CD4-positive, alpha-beta T cell (primary cell): Measurements from ENCODE around the gene RAE1. TPM values are rescaled to one million over a fixed set of nuclear protein-coding genes. Genes with fewer than 3 reads are reported as not detected.

Source experiments
- ATAC-seq: fragments of 200-7000 bp; cut with Tn5 transposase; one replicate; pipeline ENCODE4 v1.10.0; 2022; ENCODE audit warnings: mild to moderate bottlenecking; ENCODE audit not compliant: poor library complexity
- CTCF ChIA-PET: fragments of 350-600 bp; sonication (Branson Sonifier 250); formaldehyde crosslinking; loops from one replicate; lab custom pipeline; 2021; ENCODE audit warnings: antibody characterized with exemption, inconsistent platforms; lab: Charles Lee
- POLR2A ChIA-PET: fragments of 350-600 bp; sonication (Branson Sonifier 250); formaldehyde crosslinking; loops from one replicate; lab custom pipeline; 2021; ENCODE audit warnings: antibody characterized with exemption, inconsistent platforms; lab: Charles Lee
- DNase-seq, 14 experiments: peaks; one replicate each; pipeline ENCODE4 v3.0.0-alpha.2; 2013 to 2020; ENCODE audit warnings: mixed read lengths in 2 of 14
- H3K27ac ChIP-seq, 2 donors: one replicate each; pipeline versions ENCODE4 v1.5.1 to v1.7.0; 2013; ENCODE audit warnings: low read length in 2 of 2, low read depth in 1 of 2, mild to moderate bottlenecking in 1 of 2
- H3K27me3 ChIP-seq, 2 experiments: 1 replicate in 1 of 2; 2 replicates in 1 of 2; pipeline versions ENCODE4 v1.6.1 to v1.7.0; 2013; ENCODE audit warnings: low read length in 2 of 2, control low read depth in 1 of 2, mild to moderate bottlenecking in 1 of 2, moderate library complexity in 1 of 2; ENCODE audit not compliant: insufficient read depth in 2 of 2, control insufficient read depth in 1 of 2
- H3K36me3 ChIP-seq: one replicate; pipeline ENCODE4 v1.6.1; 2013; ENCODE audit warnings: low read length, control low read depth; ENCODE audit not compliant: insufficient read depth
- H3K4me1 ChIP-seq: one replicate; pipeline ENCODE4 v1.6.1; 2013; ENCODE audit warnings: low read length, control low read depth; ENCODE audit not compliant: insufficient read depth
- H3K4me3 ChIP-seq: one replicate; pipeline ENCODE4 v1.5.1; 2013; ENCODE audit warnings: mild to moderate bottlenecking, low read length, moderate library complexity
- H3K9me3 ChIP-seq, 2 experiments: 1 replicate in 1 of 2; 2 replicates in 1 of 2; pipeline versions ENCODE4 v1.6.1 to v1.7.0; 2013; ENCODE audit warnings: low read length in 2 of 2, mild to moderate bottlenecking in 2 of 2, control low read depth in 1 of 2, moderate library complexity in 1 of 2; ENCODE audit not compliant: control insufficient read depth in 1 of 2, insufficient read depth in 1 of 2
- H3K27ac Mint-ChIP-seq: one replicate; pipeline ENCODE4 v1.8.0; 2020; ENCODE audit warnings: mixed read lengths
- H3K27me3 Mint-ChIP-seq: one replicate; pipeline ENCODE4 v1.8.0; 2021; ENCODE audit warnings: mixed read lengths
- H3K36me3 Mint-ChIP-seq: one replicate; pipeline ENCODE4 v1.8.0; 2021; ENCODE audit warnings: low read depth, mixed read lengths
- H3K4me1 Mint-ChIP-seq: one replicate; pipeline ENCODE4 v1.8.0; 2021; ENCODE audit warnings: low read depth, mixed read lengths
- H3K4me3 Mint-ChIP-seq: one replicate; pipeline ENCODE4 v1.8.0; 2020; ENCODE audit warnings: mild to moderate bottlenecking, mixed read lengths
- H3K9me3 Mint-ChIP-seq: one replicate; pipeline ENCODE4 v1.8.0; 2020; ENCODE audit warnings: mixed read lengths
- intact Hi-C, 2 experiments: fragments of 100-400 bp; cut with DNase I in 1 of 2; cut with micrococcal nuclease in 1 of 2; formaldehyde crosslinking; loops; one replicate each; pipeline versions ENCODE4 v1.15.1 to v1.9.0; 2023 to 2025; cut with DNase I, micrococcal nuclease
- total RNA-seq, 174 experiments: library from RNA in 2 of 174; stranded (reverse) in 2 of 174; gene quantifications; one replicate each; pipeline ENCODE4 v1.2.3 and lab custom pipeline; 2021 to 2026
- TF ChIP-seq, protein P1 (sequence below): fragments of 200-600 bp; IDR thresholded peaks from one replicate; pipeline ENCODE4 v1.8.0; 2022; ENCODE audit warnings: antibody characterized with exemption, mild to moderate bottlenecking

The RAE1 gene
- total RNA-seq, 2 experiments from 2014 or later: 58.8 to 60.7 TPM

DNA sequence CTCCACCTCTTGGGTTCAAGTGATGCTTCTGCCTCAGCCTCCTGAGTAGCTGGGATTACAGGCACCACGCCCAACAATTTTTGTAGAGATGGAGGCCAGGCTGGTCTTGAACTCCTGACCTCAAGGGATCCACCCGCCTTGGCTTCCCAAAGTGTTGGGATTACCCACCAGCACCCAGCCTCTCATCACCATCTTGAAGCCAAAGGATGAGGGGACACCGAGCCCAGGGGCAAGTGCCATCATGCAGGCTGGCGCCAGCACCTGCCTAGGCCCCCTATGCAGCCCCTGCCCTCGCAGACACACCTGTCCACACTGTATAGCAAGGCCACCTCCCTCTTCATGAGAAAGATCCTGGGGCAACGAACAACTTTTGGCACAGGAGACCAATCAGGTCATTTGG, 34.9 kb downstream of the RAE1 start:
- no peak overlapping the region for H3K4me3 Mint-ChIP-seq
- Histone ChIP-seq H3K4me3 (no peak overlapping the region), H3K27me3 (no peaks in the 10 kb centered on the region), H3K36me3 (peaks cover 8% of the 10 kb centered on the region), H3K9me3 (no peaks in the 10 kb centered on the region), H3K27ac (no peak overlapping the region), H3K4me1 (peaks cover 37% of the 10 kb centered on the region)
- H3K27ac Mint-ChIP-seq: no peak overlapping the region
- intact Hi-C loops: loop anchor here in 1 of 2 experiments (10.0 kb wide), 1 partner anchor 819 kb away; no protein-coding TSS in a partner anchor
- H3K4me1 Mint-ChIP-seq: peaks cover 31% of the 10 kb centered on the region
- ATAC-seq (no peak), DNase-seq (no peak)
- H3K9me3 Mint-ChIP-seq: no peaks in the 10 kb centered on the region
- H3K36me3 Mint-ChIP-seq: peaks cover 44% of the 10 kb centered on the region
- H3K27me3 Mint-ChIP-seq: no peaks in the 10 kb centered on the region
- ChIA-PET POLR2A (no interaction called here), CTCF (interaction anchor here (0.7 kb wide), 1 partner anchor 12 kb away, joined by 3 read pairs; no protein-coding TSS in a partner anchor)
- TF ChIP-seq, protein P1, sequence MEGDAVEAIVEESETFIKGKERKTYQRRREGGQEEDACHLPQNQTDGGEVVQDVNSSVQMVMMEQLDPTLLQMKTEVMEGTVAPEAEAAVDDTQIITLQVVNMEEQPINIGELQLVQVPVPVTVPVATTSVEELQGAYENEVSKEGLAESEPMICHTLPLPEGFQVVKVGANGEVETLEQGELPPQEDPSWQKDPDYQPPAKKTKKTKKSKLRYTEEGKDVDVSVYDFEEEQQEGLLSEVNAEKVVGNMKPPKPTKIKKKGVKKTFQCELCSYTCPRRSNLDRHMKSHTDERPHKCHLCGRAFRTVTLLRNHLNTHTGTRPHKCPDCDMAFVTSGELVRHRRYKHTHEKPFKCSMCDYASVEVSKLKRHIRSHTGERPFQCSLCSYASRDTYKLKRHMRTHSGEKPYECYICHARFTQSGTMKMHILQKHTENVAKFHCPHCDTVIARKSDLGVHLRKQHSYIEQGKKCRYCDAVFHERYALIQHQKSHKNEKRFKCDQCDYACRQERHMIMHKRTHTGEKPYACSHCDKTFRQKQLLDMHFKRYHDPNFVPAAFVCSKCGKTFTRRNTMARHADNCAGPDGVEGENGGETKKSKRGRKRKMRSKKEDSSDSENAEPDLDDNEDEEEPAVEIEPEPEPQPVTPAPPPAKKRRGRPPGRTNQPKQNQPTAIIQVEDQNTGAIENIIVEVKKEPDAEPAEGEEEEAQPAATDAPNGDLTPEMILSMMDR: no peak

GRCh38 chr20:57386762-57387161, 35.7 kb downstream of the RAE1 start:
- Mint-ChIP-seq H3K4me1 (peaks cover 27% of the 10 kb centered on the region), H3K27ac (no peak overlapping the region), H3K9me3 (no peaks in the 10 kb centered on the region), H3K4me3 (peak overlapping the region; percentile 15), H3K27me3 (no peaks in the 10 kb centered on the region), H3K36me3 (peaks cover 42% of the 10 kb centered on the region)
- intact Hi-C loops: loop anchor here in 1 of 2 experiments (10.0 kb wide), 1 partner anchor 818 kb away; no protein-coding TSS in a partner anchor
- ATAC-seq (no peak), DNase-seq (no peak)
- H3K36me3 ChIP-seq: peaks cover 7% of the 10 kb centered on the region
- ChIA-PET CTCF (no interaction called here), POLR2A (interaction anchor here (1.1 kb wide), 1 partner anchor 233 kb away, joined by 3 read pairs; the partner anchor contains the start of gene ZBP1)
- TF ChIP-seq, protein P1: no peak
- H3K4me1 ChIP-seq: peaks cover 34% of the 10 kb centered on the region
- no peaks in the 10 kb centered on the region for H3K9me3 ChIP-seq
- H3K27me3 ChIP-seq: no peaks in the 10 kb centered on the region
- H3K27ac ChIP-seq: no peak overlapping the region
- no peak overlapping the region for H3K4me3 ChIP-seq

- Histone ChIP-seq H3K9me3 (no peaks in the 10 kb centered on the region), H3K27me3 (no peaks in the 10 kb centered on the region), H3K4me1 (peaks cover 34% of the 10 kb centered on the region), H3K4me3 (no peak overlapping the region), H3K36me3 (peaks cover 7% of the 10 kb centered on the region), H3K27ac (no peak overlapping the region)
- peaks cover 42% of the 10 kb centered on the region for H3K36me3 Mint-ChIP-seq
- TF ChIP-seq, protein P1: no peak
- H3K4me3 Mint-ChIP-seq: no peak overlapping the region
- H3K4me1 Mint-ChIP-seq: peaks cover 21% of the 10 kb centered on the region
- ChIA-PET CTCF (no interaction called here), POLR2A (interaction anchor here (1.1 to 6.3 kb wide), 2 partner anchors 13 to 232 kb away, joined by 3 to 132 read pairs; partner anchors contain the start of gene ZBP1)
- no peak overlapping the region for H3K27ac Mint-ChIP-seq
- peak in 1 of 14 experiments; percentile 29 for DNase-seq
- H3K27me3 Mint-ChIP-seq: no peaks in the 10 kb centered on the region
- intact Hi-C loops: loop anchor here in 1 of 2 experiments (10.0 kb wide), 1 partner anchor 817 kb away; no protein-coding TSS in a partner anchor
- no peak for ATAC-seq
- H3K9me3 Mint-ChIP-seq: no peaks in the 10 kb centered on the region
These were observed 36.4 kb downstream of the RAE1 start for GRCh38 chr20:57387463-57387862.
